ENCODE results near the gene CHST15.
A peak's percentile ranks its signal among the peaks of the same experiment; 100 is the strongest.
"Not testable (repeated sequence)": the region's sequence is repeated elsewhere in the genome, so short reads cannot be mapped to it uniquely, and the experiment has no call there.

The CHST15 gene

GRCh38 chr10:124099604-124100003 lies 6.2 kb upstream of the CHST15 start:
- no peak for DNase-seq

GRCh38 chr10:124098575-124098974 lies 5.2 kb upstream of the CHST15 start:
- no peak for DNase-seq

- no peak for DNase-seq
Measured at GRCh38 chr10:124097883-124098282, 4.5 kb upstream of the CHST15 start.

GRCh38 chr10:124096494-124096893 lies 3.1 kb upstream of the CHST15 start:
- no peak for DNase-seq

GRCh38 chr10:124095801-124096200 lies 2.4 kb upstream of the CHST15 start:
- not testable (repeated sequence) for DNase-seq

- DNase-seq, result no peak
Measured at GRCh38 chr10:124095096-124095495, 1.7 kb upstream of the CHST15 start.

- peak in 8 of 51 donors; percentile 46 to 71 (median 54) for DNase-seq
Measured at GRCh38 chr10:124094419-124094785, 1.0 kb upstream of the CHST15 start.

GRCh38 chr10:124093774-124094418 lies 498 bp upstream of the CHST15 start:
- DNase-seq, result peak in 39 of 51 donors; percentile 17 to 72 (median 48)

GRCh38 chr10:124092250-124092859 lies 1.0 kb downstream of the CHST15 start:
- DNase-seq, result peak in 36 of 51 donors; percentile 17 to 82 (median 46)

GRCh38 chr10:124091646-124092249 lies 1.6 kb downstream of the CHST15 start:
- peak in 20 of 51 donors; percentile 14 to 59 (median 36) for DNase-seq

GRCh38 chr10:124090601-124091209 lies 2.7 kb downstream of the CHST15 start:
- no peak for DNase-seq

GRCh38 chr10:124089859-124090258 lies 3.5 kb downstream of the CHST15 start:
- no peak for DNase-seq

GRCh38 chr10:124088915-124089314 lies 4.5 kb downstream of the CHST15 start:
- DNase-seq, result peak in 1 of 51 donors; percentile 30

- peak in 4 of 51 donors; percentile 32 to 79 (median 55) for DNase-seq
Measured at GRCh38 chr10:124087672-124088634, 5.4 kb downstream of the CHST15 start.

- DNase-seq, result no peak
Measured at GRCh38 chr10:124086787-124087671, 6.4 kb downstream of the CHST15 start.

GRCh38 chr10:124086097-124086710 lies 7.2 kb downstream of the CHST15 start:
- DNase-seq, result no peak

- DNase-seq, result no peak
Measured at GRCh38 chr10:124085680-124086079, 7.7 kb downstream of the CHST15 start.

GRCh38 chr10:124084708-124085107 lies 8.7 kb downstream of the CHST15 start:
- DNase-seq, result peak in 2 of 51 donors; percentile 47 to 62

GRCh38 chr10:124083740-124084397 lies 9.5 kb downstream of the CHST15 start:
- no peak for DNase-seq
